GM10266 (cell line): Measurements from ENCODE around the gene IGFBP5.

Source experiments
- DNase-seq: peaks from one replicate; pipeline ENCODE4 v3.0.0; 2012; ENCODE audit errors: extremely low spot score
- TF ChIP-seq, protein P1 (sequence below): IDR thresholded peaks from 2 replicates; pipeline ENCODE4 v1.5.1; 2012; ENCODE audit warnings: mild to moderate bottlenecking, low read depth; ENCODE audit not compliant: control insufficient read depth, insufficient read depth; ENCODE audit errors: missing control alignments

IGFBP5 gene, protein sequence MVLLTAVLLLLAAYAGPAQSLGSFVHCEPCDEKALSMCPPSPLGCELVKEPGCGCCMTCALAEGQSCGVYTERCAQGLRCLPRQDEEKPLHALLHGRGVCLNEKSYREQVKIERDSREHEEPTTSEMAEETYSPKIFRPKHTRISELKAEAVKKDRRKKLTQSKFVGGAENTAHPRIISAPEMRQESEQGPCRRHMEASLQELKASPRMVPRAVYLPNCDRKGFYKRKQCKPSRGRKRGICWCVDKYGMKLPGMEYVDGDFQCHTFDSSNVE

DNA sequence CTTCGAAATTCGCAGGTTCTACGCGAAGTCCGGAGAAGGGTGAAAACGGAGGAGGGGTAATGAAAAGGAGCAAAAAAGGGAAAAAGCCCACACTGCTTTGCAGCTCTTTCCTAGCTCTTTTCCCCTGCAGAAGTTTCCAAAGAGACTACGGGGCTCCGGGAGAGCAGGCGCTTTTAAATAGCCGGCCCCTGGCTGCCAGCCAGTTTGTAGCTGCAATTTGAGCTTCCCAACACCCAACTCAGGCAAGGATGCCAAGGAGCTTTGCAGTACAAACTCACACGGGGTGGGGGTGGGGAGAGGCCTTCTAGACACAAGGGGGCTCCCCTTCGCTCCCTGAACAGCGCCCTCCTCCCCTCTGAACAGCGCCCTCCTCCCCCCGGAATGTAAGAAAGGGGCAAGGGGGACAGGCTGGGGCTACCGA, at the start of gene IGFBP5:
IGFBP5 (minus strand) TSS at position 149 of the 421 bp plus-strand sequence. CDS start 774 bp downstream, outside the sequence.
- no peak for DNase-seq
- TF ChIP-seq, protein P1, sequence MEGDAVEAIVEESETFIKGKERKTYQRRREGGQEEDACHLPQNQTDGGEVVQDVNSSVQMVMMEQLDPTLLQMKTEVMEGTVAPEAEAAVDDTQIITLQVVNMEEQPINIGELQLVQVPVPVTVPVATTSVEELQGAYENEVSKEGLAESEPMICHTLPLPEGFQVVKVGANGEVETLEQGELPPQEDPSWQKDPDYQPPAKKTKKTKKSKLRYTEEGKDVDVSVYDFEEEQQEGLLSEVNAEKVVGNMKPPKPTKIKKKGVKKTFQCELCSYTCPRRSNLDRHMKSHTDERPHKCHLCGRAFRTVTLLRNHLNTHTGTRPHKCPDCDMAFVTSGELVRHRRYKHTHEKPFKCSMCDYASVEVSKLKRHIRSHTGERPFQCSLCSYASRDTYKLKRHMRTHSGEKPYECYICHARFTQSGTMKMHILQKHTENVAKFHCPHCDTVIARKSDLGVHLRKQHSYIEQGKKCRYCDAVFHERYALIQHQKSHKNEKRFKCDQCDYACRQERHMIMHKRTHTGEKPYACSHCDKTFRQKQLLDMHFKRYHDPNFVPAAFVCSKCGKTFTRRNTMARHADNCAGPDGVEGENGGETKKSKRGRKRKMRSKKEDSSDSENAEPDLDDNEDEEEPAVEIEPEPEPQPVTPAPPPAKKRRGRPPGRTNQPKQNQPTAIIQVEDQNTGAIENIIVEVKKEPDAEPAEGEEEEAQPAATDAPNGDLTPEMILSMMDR, result no peak

DNA sequence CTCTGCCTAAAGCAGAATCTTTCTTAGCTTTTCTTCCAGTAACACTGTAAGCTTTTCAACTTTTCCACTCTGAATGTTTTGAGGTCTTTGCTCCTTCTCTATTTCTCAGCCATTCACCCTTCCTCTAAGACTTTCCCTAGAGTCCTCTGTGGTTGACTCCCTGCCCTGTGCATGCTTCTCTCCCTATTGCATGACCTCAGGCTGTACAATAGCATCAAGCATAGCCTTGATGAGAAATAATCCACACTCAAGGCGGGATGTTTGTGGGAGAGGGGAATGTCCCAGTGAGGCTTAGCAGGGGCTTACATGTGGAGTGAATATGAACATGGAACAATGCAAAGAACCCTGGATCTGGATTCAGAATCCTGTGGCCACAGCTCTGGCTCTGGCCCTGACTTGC, 48.4 kb upstream of the IGFBP5 start:
- TF ChIP-seq, protein P1, result no peak
- no peak for DNase-seq

DNA sequence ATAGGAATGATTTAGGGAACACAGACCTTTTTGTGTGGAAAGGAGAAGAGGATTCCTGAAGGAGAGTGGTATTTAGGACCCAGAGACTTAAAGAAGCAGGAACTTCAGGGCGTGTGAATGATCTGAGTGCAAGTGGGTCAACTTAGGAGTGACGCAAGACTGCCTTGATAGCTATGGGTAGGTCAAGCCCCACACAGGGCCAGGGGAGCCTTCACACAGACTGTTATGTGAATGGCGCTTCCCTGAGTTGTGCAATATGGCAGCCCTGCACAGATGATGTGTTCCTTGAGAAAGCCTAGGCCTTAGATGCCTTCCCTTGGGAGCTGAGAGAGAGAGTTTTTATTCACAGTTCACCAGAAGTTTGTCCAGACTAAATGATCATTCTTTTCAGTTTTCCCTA, 47.1 kb upstream of the IGFBP5 start:
- DNase-seq, result no peak
- TF ChIP-seq, protein P1, result no peak

DNA sequence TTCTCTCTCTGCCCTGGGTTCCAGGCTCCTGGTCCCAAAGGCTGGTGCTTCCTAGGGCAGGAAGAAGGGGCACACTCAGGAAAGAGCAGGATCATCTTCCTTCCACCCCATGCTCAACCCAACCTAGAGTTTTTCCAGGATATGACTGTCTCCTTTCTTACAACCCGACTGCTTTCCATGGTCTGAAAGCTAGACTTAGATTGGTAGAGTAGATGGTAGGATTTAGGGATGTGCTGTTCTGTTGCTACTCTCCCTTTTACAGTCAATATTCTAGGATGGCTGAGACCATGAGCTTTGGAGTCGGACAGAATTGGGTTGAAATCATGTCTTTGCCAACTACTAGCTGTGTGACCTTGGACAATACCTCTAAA, 45.9 kb upstream of the IGFBP5 start:
- TF ChIP-seq, protein P1, result no peak
- DNase-seq, result no peak

DNA sequence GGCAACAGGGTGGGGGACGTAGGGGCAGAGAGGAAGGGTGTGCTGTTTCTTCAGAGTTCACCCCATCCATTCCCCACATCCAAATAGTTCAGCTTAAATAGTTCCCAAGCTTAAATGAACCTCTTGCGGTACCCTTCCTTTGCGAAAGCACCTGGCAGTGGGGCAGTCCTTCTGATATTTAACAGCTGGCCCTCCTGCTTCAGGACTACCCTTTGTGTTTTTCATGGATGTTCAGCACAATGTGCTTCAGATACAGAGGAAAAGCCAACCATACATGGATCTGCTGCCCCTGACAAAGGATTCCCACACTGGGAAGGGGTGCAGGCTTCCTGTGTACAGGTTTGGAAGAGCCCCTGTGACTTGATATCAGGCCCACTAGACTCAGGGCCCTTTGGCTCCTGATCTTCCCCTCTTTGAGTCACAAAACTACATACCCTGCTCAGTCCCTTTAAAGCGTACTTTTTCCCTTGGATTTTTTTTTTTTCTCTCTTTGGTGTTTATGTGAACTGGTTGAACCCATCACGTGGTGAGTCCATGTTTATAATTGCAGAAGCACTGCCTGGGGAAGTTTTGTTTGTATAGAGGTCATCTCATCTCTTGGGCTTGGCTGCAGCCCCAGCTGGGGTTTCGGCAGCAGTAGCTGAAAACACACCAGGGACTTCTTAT, 45.3 kb upstream of the IGFBP5 start:
- TF ChIP-seq, protein P1, result no peak
- DNase-seq, result no peak

DNA sequence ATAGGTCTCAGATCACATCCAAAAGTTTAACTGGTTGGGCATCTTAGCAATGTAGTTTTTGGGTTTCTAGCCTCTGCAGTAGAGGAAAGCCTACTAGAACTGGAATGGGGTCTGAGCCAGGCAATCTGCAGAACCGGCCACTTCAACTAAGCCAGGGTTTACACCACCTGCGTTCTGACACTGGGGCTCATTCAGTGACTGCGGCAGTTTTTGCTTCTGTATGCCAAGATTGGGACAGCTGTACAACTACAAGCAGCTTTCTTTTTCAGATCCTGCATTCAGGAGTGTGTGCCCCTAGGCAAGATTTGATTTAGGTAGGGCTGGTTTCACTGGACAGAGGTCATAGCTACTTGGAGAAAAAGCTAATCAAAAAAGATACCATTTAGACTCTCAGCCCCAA, 43.7 kb upstream of the IGFBP5 start:
- TF ChIP-seq, protein P1, result no peak
- no peak for DNase-seq

DNA sequence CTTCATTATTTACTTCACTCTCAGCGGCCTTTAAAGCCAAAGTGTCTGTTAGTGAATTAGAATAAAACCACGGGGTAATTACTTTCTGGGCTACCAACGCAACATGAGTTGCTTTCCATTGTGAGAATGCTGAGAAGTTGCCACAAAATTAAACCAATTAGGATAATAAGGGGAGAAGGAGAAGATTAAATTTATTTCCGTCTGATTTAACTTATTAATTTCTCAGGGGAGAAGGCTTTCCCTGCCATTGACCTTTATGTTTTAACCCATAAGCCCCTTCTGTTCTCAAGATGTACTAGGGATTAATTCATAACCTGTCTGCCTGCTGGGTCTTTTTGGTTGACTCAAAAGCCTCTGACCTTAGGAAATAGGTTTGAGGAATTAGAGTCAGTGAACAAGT, 42.3 kb upstream of the IGFBP5 start:
- no peak for DNase-seq
- TF ChIP-seq, protein P1, result no peak
